NCI-H1105 (cell line): ENCODE data around the gene SIK2.
A peak's percentile ranks its signal among the peaks of the same experiment; 100 is the strongest.

Experiments
- DNase-seq: peaks from one replicate; lab custom pipeline; 2025; lab: John Stamatoyannopoulos, UW

SIK2 gene

GRCh38 chr11:111601979-111602864 is at the start of gene SIK2:
Gene SIK2, plus strand, starts transcription at chr11:111602449. Its CDS starts 115 bp downstream, at chr11:111602564.
- peak; percentile 98 for DNase-seq

DNA sequence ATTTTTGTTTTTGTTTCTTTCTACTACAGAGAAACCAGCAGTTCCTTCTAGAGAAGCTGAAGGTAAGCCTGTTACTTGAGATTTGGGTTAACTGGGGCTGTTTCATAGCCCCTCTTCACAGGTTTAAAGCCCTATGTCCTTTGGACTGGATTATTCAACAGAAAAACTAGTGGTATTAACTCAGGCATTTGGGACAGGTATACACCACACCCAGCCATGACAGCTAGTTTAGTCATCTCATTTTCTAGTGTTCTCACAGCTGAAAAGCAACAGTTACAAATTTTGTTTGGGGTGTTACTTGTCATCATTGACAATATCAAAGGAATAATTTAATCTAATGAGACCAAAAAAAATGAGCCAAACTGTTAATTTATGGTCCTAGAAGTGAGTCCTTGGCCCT is 47.7 kb upstream of the SIK2 start:
- DNase-seq, result no peak

- DNase-seq, result no peak
Observed at GRCh38 chr11:111555255-111555654, 47.0 kb upstream of the SIK2 start.

DNA sequence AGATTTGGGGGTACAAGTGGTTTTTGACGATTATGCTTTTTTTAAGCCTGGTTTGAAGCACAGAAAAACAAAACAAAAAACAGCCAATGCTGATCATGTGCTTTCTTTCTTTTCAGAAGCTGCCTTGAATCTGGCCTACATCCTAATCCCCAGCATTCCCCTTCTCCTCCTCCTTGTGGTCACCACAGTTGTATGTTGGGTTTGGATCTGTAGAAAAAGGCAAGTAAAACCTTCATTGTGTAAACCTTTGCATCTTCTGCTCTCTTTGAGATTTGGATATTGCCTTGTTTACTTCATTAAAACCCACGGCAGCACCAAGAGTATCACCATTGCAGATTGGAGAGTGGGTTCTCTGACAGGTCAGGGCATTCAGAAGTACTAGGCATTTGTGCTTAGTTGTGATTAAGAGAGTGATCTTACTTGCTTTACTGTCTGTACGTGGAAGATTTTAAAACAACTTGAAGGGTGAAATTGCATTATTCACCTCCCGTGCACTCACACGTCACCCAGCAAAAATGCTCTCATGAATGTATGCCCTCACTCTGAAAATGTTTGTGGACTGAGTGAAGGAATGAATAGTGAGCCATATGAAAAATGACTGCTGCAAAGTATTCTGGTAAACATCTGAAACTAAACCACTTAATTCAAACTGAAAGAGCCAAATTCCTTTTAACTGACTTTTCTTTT is 44.7 kb upstream of the SIK2 start:
- no peak for DNase-seq

- DNase-seq, result no peak
Observed at GRCh38 chr11:111559800-111560464, 42.3 kb upstream of the SIK2 start.

DNA sequence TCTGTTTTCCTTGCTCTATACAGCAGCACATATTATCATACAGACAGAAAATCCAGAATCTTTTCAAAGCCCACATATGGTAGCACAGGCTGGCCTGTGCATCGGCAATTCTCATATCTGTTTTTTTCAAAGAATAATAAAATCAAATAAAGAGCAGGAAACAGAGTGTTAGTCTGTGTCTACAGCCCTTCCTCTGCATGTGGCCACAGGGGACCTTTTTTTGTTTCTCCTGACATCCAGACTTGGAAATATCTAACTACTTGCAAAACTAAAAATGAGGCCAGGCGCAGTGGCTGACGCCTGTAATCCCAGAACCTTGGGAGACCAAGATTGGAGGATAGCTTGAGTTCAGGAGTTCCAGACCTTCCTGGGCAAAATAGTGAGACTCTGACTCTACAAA is 41.4 kb upstream of the SIK2 start:
- no peak for DNase-seq

DNA sequence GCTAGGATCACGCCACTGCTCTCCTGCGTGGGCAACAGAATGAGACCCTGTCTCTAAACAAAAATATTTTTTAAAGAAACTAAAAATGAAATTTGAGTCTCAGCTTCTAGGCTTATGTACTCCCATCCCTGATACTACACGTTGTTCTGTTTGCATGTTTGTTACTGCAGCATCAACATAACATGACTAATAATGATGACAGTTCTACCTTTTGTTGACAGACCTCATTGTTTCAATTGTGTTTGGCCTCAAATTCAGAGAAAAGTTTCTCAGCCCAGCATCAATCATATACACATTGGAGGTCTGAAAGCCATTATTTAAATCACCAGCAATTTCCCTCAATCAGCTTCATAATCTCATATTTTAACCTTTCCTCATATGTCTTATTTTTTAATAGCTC is 40.9 kb upstream of the SIK2 start:
- DNase-seq, result no peak

DNA sequence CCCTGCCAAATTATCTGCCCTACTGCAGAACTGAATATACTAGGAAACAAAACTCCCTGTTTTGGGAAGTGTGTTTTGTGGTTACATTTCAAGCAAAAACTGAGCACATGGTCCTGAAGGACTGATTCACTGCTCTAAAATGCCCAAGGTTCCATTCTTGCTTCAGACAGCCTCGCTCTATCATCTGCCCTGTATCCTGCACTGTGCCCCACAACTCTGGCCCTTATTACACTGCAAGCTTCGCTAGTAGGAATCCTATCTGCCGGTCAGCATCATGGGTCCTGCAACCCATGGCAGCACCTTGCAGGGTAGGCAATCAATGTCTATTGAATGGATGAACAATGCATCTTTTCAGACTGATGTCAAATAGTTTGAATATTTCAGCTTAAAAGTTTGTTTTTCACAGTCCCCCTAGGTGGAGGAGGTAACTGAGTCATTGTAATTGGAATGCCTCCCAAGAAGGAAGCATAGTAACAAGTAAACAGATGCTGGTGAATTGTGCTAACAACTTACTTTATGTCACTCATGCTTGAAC is 40.4 kb upstream of the SIK2 start:
- no peak for DNase-seq

- DNase-seq, result no peak
Observed at GRCh38 chr11:111562692-111563389, 39.4 kb upstream of the SIK2 start.

DNA sequence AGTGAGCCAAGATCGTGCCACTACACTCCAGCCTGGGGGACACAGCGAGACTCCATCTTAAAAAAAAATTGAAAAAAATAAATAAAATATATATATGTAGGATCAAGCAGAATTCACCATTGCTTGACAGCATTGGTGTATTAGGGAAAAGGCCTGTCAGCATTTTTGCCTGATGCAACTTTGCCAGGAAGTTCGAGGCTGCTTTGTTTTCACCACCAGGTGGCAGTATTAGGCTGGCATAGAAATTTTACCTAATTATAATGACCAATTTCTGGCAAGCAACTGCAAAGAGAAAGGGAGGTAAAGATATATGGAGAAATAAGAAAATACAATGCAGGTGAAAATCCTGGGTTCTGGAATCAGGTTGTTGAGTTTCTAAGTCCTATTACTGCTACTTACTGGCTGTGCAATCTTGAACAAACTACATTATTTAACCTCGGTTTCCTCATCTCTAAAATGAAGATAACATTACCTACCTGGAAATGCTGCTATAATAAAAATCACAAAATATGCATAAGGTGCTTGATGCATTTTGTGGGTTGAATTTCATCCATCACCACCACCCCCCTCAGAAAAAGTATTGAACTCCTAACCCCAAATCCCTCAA is 37.0 kb upstream of the SIK2 start:
- peak; percentile 74 for DNase-seq

- DNase-seq, result no peak
Observed at GRCh38 chr11:111566324-111566723, 35.9 kb upstream of the SIK2 start.

DNA sequence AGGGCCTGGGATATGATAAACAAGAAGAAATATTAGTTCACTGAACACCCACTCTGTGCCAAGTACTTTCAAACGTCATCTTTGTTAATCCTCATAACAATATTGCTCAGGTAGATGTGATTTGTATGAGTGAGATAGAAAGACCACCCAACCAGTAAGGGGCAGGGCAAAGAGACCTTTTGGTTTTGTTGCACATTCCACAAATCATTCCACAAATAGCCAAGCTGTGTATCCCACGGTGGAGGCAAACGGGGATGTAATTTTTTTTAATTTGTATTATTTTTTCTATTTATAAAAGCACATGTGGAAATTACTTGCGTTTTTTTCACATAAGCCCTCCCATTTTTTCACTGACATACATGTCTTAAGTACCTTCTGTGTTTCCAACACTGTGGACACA is 32.8 kb upstream of the SIK2 start:
- DNase-seq, result no peak

GRCh38 chr11:111570796-111571195 is 31.5 kb upstream of the SIK2 start:
- no peak for DNase-seq

DNA sequence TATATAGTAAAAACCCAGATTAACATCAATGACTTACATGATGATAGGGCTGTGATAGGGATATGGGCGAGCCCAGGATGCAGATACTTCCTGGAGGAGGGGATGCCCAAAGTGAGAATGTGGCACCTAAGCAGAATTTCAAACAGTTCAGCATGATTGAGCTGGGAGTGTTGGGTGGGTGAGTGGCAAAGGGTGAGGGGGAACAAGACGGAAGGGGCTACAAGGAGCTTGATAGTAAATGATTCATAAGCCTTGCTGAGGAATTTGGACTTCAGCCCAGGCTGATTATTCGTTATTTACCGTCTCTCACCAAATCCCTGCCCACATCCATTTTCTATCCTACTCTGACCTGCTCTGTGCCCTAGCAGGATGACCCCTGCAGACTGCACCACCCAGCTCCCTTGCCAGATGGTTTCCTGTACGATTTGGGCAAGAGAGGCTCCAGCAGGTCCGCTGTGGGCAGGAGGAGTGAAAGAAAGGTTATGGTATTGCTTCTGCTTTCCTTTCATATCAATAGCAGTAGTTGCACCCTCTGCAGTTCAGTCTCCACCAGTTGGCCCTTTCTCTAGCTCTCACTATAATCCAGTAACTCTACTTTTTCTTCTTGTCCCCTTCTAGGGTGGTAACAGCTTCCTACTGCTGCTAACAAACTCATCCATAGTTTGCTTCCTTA is 30.3 kb upstream of the SIK2 start:
- no peak for DNase-seq

- DNase-seq, result no peak
Observed at GRCh38 chr11:111572581-111572980, 29.7 kb upstream of the SIK2 start.

GRCh38 chr11:111573821-111574249 is 28.4 kb upstream of the SIK2 start:
- DNase-seq, result no peak

DNA sequence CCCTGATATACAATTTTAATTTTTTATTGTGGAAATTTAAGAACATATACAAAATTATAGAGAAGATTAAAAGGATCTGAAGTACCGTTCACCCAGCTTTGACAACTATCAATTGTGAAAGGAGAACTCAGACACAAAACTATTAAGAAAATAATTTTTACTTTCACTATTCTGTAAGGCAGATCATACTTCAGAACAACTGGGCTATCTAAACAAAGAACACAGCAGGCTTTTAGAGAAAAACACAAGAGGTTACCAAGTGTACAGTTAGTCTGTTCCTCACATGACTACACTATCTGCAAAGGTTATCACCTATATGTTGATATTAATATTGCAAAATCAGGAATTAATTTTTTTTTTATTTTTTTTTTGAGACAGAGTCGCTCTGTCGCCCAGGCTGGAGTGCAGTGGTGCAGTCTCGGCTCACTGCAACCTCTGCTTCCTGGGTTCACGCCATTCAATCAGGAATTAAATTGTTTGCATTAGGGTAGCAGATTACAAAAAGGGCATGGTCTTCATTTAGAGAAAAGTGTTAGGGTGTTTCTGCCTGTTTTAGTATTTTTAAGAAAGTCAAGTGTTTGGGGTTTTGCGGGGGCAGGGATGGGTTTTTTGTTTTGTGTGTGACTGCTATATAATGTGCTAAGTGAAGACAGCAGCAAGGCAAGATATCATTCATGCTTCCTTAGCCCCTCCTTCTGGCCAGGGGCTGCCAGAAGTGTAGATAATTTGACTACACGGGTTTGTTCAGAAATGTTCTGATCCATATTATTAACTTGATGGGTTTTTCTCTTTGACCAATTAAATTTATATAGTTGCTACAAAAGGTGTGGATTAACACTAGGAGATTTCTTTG is 27.6 kb upstream of the SIK2 start:
- no peak for DNase-seq

GRCh38 chr11:111575740-111576139 is 26.5 kb upstream of the SIK2 start:
- DNase-seq, result no peak

GRCh38 chr11:111577821-111578220 is 24.4 kb upstream of the SIK2 start:
- no peak for DNase-seq

- no peak for DNase-seq
Observed at GRCh38 chr11:111581341-111581740, 20.9 kb upstream of the SIK2 start.
